Muscle layer of colon (tissue), 2 donors: ENCODE data around the gene PCDHB4.
"Not testable (repeated sequence)": the region's sequence is repeated elsewhere in the genome, so short reads cannot be mapped to it uniquely, and the experiment has no call there.

Experiments
- H3K27ac ChIP-seq: one replicate; pipeline ENCODE4 v1.7.0; 2013; ENCODE audit warnings: low read depth, mild to moderate bottlenecking, low read length, moderate library complexity
- H3K27me3 ChIP-seq, 2 donors: one replicate each; pipeline ENCODE4 v1.7.0; 2013; ENCODE audit warnings: low read length in 2 of 2, mild to moderate bottlenecking in 2 of 2; ENCODE audit not compliant: insufficient read depth in 2 of 2, control insufficient read depth in 1 of 2
- H3K36me3 ChIP-seq: one replicate; pipeline ENCODE4 v1.7.0; 2013; ENCODE audit warnings: mild to moderate bottlenecking, low read length; ENCODE audit not compliant: insufficient read depth
- H3K4me1 ChIP-seq: one replicate; pipeline ENCODE4 v1.7.0; 2013; ENCODE audit warnings: mild to moderate bottlenecking, low read length; ENCODE audit not compliant: insufficient read depth
- H3K4me3 ChIP-seq, 2 donors: one replicate each; pipeline ENCODE4 v1.7.0; 2013; ENCODE audit warnings: low read length in 2 of 2, low read depth in 1 of 2, mild to moderate bottlenecking in 1 of 2, moderate library complexity in 1 of 2
- H3K9ac ChIP-seq: one replicate; pipeline ENCODE4 v1.7.0; 2013; ENCODE audit warnings: low read length
- H3K9me3 ChIP-seq: one replicate; pipeline ENCODE4 v1.7.0; 2013; ENCODE audit warnings: mild to moderate bottlenecking, low read length
- donor health status: abdominal sarcoma.
- donor health status: Adenocarcinoma of cecum.

Gene PCDHB4

GRCh38 chr5:141102471-141102870 is 19.1 kb upstream of the PCDHB4 start:
- not testable (repeated sequence) for H3K27me3 ChIP-seq

GRCh38 chr5:141105350-141105749 is 16.3 kb upstream of the PCDHB4 start:
- Histone ChIP-seq H3K27ac (no peak overlapping the region), H3K9me3 (peaks cover 8% of the 10 kb centered on the region), H3K4me1 (no peaks in the 10 kb centered on the region), H3K27me3 (no peaks in the 10 kb centered on the region), H3K36me3 (no peaks in the 10 kb centered on the region), H3K4me3 (no peak overlapping the region), H3K9ac (no peak overlapping the region)

More at GRCh38 chr5:141102471-141102870, 19.1 kb upstream of the PCDHB4 start:
- H3K9ac ChIP-seq, H3K36me3 ChIP-seq, H3K4me1 ChIP-seq, H3K9me3 ChIP-seq, H3K27ac ChIP-seq, H3K4me3 ChIP-seq: not testable (repeated sequence)

GRCh38 chr5:141119250-141119649 is 2.4 kb upstream of the PCDHB4 start:
- Histone ChIP-seq H3K9me3 (peaks cover 15% of the 10 kb centered on the region), H3K27ac (no peak overlapping the region), H3K36me3 (no peaks in the 10 kb centered on the region), H3K27me3 (no peaks in the 10 kb centered on the region), H3K4me3 (no peak overlapping the region), H3K4me1 (no peaks in the 10 kb centered on the region), H3K9ac (no peak overlapping the region)

- Histone ChIP-seq H3K27me3 (no peaks in the 10 kb centered on the region), H3K9ac (no peak overlapping the region), H3K9me3 (peaks cover 17% of the 10 kb centered on the region), H3K36me3 (no peaks in the 10 kb centered on the region), H3K4me3 (peak overlapping the region in 1 of 2 donors; percentile 52), H3K27ac (no peak overlapping the region), H3K4me1 (no peaks in the 10 kb centered on the region)
These were observed 367 bp downstream of the PCDHB4 start for GRCh38 chr5:141121985-141122384.

- H3K9me3 ChIP-seq = peaks cover 22% of the 10 kb centered on the region
- not testable (repeated sequence) for H3K4me1 ChIP-seq, H3K9ac ChIP-seq, H3K4me3 ChIP-seq, H3K36me3 ChIP-seq, H3K27me3 ChIP-seq, H3K27ac ChIP-seq
These were observed 1.9 kb downstream of the PCDHB4 start for GRCh38 chr5:141123396-141124135.

- H3K9ac ChIP-seq = no peak overlapping the region
- peaks cover 18% of the 10 kb centered on the region for H3K9me3 ChIP-seq
- no peaks in the 10 kb centered on the region for H3K36me3 ChIP-seq
- H3K4me1 ChIP-seq = no peaks in the 10 kb centered on the region
- no peaks in the 10 kb centered on the region for H3K27me3 ChIP-seq
- H3K27ac ChIP-seq = no peak overlapping the region
- no peak overlapping the region for H3K4me3 ChIP-seq
These were observed 5.7 kb downstream of the PCDHB4 start for GRCh38 chr5:141127305-141127704.

DNA sequence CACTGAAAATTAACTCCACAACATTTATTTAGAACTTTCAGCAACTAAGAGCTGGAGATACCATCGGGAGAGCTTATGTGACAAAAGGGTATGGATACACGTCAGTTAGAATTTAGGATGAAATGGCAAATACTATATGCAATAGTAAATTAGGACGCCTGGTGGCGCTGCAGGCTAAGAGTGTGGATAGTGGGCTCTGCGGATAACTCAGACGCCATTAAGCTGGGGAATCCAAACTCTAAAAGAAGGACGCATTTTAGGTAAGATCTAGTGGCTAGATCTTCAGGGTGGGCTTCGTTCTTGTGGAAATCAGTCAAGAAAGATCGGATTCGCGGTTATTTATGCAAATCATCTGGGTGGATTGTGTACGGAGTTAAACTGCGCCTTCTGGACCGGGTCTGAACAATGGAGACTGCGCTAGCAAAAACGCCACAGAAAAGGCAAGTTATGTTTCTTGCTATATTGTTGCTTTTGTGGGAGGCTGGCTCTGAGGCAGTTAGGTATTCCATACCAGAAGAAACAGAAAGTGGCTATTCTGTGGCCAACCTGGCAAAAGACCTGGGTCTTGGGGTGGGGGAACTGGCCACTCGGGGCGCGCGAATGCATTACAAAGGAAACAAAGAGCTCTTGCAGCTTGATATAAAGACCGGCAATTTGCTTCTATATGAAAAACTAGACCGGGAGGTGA is 13.6 kb downstream of the PCDHB4 start, which contains the start of gene PCDHB5:
PCDHB5 (plus strand) TSS at position 177 of the 688 bp plus-strand sequence; CDS start at position 406, 229 bp downstream.
- Histone ChIP-seq H3K36me3 (no peaks in the 10 kb centered on the region), H3K27me3 (no peaks in the 10 kb centered on the region), H3K9me3 (peaks cover 21% of the 10 kb centered on the region), H3K9ac (no peak within 1 kb of the TSS), H3K4me1 (no peaks in the 10 kb centered on the region), H3K27ac (no peak within 1 kb of the TSS), H3K4me3 (peak within 1 kb of the TSS; percentile 11 to 36)

GRCh38 chr5:141135718-141136266 is 14.2 kb downstream of the PCDHB4 start:
- Histone ChIP-seq H3K4me3 (peak overlapping the region; percentile 11 to 36), H3K4me1 (no peaks in the 10 kb centered on the region), H3K9ac (no peak overlapping the region), H3K9me3 (peaks cover 21% of the 10 kb centered on the region), H3K36me3 (no peaks in the 10 kb centered on the region), H3K27me3 (no peaks in the 10 kb centered on the region), H3K27ac (no peak overlapping the region)

GRCh38 chr5:141137346-141137745 is 15.7 kb downstream of the PCDHB4 start:
- H3K4me1 ChIP-seq, H3K9ac ChIP-seq, H3K36me3 ChIP-seq, H3K4me3 ChIP-seq, H3K27me3 ChIP-seq, H3K27ac ChIP-seq: not testable (repeated sequence)
- H3K9me3 ChIP-seq = peaks cover 21% of the 10 kb centered on the region

DNA sequence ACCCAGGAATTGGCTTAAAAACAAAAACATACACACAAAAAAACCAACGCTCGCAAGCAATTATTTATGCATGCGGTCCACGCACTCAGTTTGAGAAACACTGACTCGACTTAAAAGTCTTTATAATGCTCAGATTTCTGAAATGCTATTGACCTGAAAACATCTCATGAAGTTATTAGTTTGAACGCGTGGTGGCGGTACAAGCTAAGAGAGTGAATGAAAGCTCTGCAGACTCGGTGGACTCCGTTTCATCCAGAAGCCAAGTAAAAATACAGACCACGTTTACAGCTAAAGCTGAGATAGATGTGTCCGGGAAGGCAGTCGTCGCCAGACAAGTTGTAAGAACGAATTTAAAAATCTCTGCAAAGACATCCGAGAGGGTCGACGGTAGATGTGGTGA is 28.2 kb downstream of the PCDHB4 start, which contains the start of gene PCDHB6:
PCDHB6 (plus strand) TSS at position 246 of the 400 bp plus-strand sequence. CDS start 201 bp downstream, outside the sequence.
- H3K9me3 ChIP-seq = peaks cover 32% of the 10 kb centered on the region
- no peak within 1 kb of the TSS for H3K27ac ChIP-seq
- peak within 1 kb of the TSS in 1 of 2 donors; percentile 52 for H3K4me3 ChIP-seq
- H3K9ac ChIP-seq = no peak within 1 kb of the TSS
- no peaks in the 10 kb centered on the region for H3K36me3 ChIP-seq
- H3K27me3 ChIP-seq = no peaks in the 10 kb centered on the region
- H3K4me1 ChIP-seq = no peaks in the 10 kb centered on the region

DNA sequence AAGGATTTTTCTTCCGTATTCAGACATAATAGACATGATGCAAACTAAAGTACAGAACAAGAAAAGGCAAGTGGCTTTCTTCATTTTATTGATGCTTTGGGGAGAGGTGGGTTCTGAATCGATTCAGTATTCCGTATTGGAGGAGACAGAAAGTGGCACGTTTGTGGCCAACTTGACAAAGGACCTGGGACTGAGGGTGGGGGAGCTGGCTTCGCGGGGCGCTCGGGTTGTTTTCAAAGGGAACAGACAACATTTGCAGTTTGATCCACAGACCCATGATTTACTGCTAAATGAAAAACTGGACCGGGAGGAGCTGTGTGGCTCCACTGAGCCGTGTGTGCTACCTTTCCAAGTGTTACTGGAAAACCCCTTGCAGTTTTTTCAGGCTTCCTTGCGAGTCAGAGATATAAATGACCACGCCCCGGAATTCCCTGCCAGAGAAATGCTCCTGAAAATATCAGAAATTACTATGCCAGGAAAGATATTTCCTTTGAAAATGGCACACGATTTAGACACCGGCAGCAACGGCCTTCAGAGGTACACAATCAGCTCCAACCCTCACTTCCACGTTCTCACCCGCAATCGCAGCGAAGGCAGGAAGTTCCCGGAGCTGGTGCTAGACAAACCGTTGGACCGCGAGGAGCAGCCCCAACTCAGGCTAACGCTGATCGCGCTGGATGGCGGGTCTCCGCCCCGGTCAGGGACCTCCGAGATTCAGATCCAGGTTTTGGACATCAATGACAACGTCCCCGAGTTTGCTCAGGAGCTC is 28.8 kb downstream of the PCDHB4 start:
- Histone ChIP-seq H3K36me3 (no peaks in the 10 kb centered on the region), H3K27me3 (no peaks in the 10 kb centered on the region), H3K9ac (no peak overlapping the region), H3K4me1 (no peaks in the 10 kb centered on the region), H3K27ac (no peak overlapping the region), H3K4me3 (peak overlapping the region in 1 of 2 donors; percentile 52), H3K9me3 (peaks cover 26% of the 10 kb centered on the region)
